T-helper 2 cell treated with Interferon-gamma antibody and Interleukin-4, amounts not matched to agents 100 ng/mL and 5 ng/mL, for 36 hours (primary cell): ENCODE data around the gene DUOX1. TPM values are rescaled to one million over a fixed set of nuclear protein-coding genes. Genes with fewer than 3 reads are reported as not detected.
"Not testable (repeated sequence)": the region's sequence is repeated elsewhere in the genome, so short reads cannot be mapped to it uniquely, and the experiment has no call there.

Experiments used
- intact Hi-C: fragments of 100-400 bp; cut with micrococcal nuclease; formaldehyde crosslinking; loops from one replicate; pipeline ENCODE4 v1.15.1; 2023
- total RNA-seq: library from RNA; stranded (reverse); gene quantifications from 2 replicates; pipeline ENCODE4 v1.2.3, GENCODE V29; 2022

Gene DUOX1
- total RNA-seq = 0.09 TPM in 1 of 2 replicates, not detected in the other

- intact Hi-C loops = loop anchor here (10.0 kb wide), 1 partner anchor 265 kb away; no protein-coding TSS in a partner anchor
These were observed at the start of gene DUOX1, which contains the start of gene DUOXA1 for GRCh38 chr15:45129651-45130129. DUOX1 (plus strand) TSS chr15:45129994; CDS start chr15:45131967, 1,973 bp downstream. DUOXA1 (minus strand) TSS chr15:45129879; CDS start chr15:45123014, 6,865 bp downstream.

GRCh38 chr15:45080593-45080992, 49.2 kb upstream of the DUOX1 start:
- intact Hi-C loops = not testable (repeated sequence)

- intact Hi-C loops = not testable (repeated sequence)
These were observed 47.4 kb upstream of the DUOX1 start for GRCh38 chr15:45082412-45082811.

GRCh38 chr15:45083223-45083622, 46.6 kb upstream of the DUOX1 start:
- intact Hi-C loops = no loop called here

GRCh38 chr15:45084163-45084562, 45.6 kb upstream of the DUOX1 start:
- intact Hi-C loops = no loop called here

GRCh38 chr15:45087513-45087912, 42.3 kb upstream of the DUOX1 start:
- intact Hi-C loops = no loop called here

GRCh38 chr15:45088801-45089711, 40.7 kb upstream of the DUOX1 start:
- intact Hi-C loops = no loop called here

GRCh38 chr15:45089712-45090373, 40.0 kb upstream of the DUOX1 start:
- intact Hi-C loops = no loop called here

- intact Hi-C loops = no loop called here
These were observed 38.6 kb upstream of the DUOX1 start for GRCh38 chr15:45091161-45091560.

GRCh38 chr15:45091576-45091975, 38.2 kb upstream of the DUOX1 start:
- intact Hi-C loops = no loop called here

- intact Hi-C loops = no loop called here
These were observed 36.8 kb upstream of the DUOX1 start for GRCh38 chr15:45093013-45093412.

GRCh38 chr15:45093622-45094357, 36.0 kb upstream of the DUOX1 start:
- intact Hi-C loops = no loop called here

GRCh38 chr15:45094358-45094730, 35.5 kb upstream of the DUOX1 start:
- intact Hi-C loops = no loop called here

- intact Hi-C loops = no loop called here
These were observed 34.1 kb upstream of the DUOX1 start for GRCh38 chr15:45095661-45096060.

GRCh38 chr15:45097466-45097865, 32.3 kb upstream of the DUOX1 start:
- intact Hi-C loops = no loop called here

GRCh38 chr15:45099549-45100165, 30.1 kb upstream of the DUOX1 start:
- intact Hi-C loops = no loop called here

- intact Hi-C loops = no loop called here
These were observed 28.7 kb upstream of the DUOX1 start for GRCh38 chr15:45100884-45101625.

- intact Hi-C loops = no loop called here
These were observed 28.0 kb upstream of the DUOX1 start for GRCh38 chr15:45101749-45102148.

- intact Hi-C loops = no loop called here
These were observed 27.6 kb upstream of the DUOX1 start for GRCh38 chr15:45102226-45102625.

- intact Hi-C loops = not testable (repeated sequence)
These were observed 25.6 kb upstream of the DUOX1 start for GRCh38 chr15:45104170-45104569.
